ENCODE data around the gene TLR1.
"Not testable (repeated sequence)": the region's sequence is repeated elsewhere in the genome, so short reads cannot be mapped to it uniquely, and the experiment has no call there.

TLR1 gene

DNA sequence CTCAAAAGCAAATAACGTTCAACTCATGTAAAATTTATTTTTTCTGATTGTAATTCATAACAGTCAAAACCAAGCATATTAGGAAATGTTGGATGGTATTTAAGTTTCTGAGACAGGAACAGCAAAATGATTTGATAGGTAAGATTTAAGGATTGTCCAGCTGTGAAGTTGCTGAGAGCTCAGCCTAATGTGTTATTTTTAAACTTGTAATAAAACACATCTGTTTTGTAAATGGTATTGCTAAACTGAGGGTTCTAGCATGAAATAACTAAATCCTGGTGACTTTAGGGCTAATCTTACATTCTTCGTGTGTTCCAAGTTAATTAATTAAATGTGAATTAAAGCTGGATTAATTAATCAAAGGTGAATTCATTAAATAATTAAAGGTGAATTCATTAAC lies 35.1 kb downstream of the TLR1 start:
- no peak overlapping the region for H3K4me3 ChIP-seq (replicated peaks; ENCODE audit: insufficient read depth, low read length)
- no peaks in the 10 kb centered on the region for H3K27me3 ChIP-seq (ENCODE audit: insufficient read depth, poor library complexity, severe bottlenecking)
- DNase-seq (ENCODE audit: low read depth in 1 of 2, low spot score in 1 of 2) = no peak
- H3K27ac ChIP-seq (replicated peaks) = peak overlapping the region; percentile 52; the same call in 1 of the 2 replicates
- TF ChIP-seq SPI1 (IDR thresholded peaks at IDR 0.05; ENCODE audit: borderline replicate concordance, low read depth) (no peak), GABPA (IDR thresholded peaks at IDR 0.05; ENCODE audit: low read depth) (no peak), REST (IDR thresholded peaks at IDR 0.05; ENCODE audit: insufficient replicate concordance, low read depth) (no peak), CTCF (IDR thresholded peaks at IDR 0.05; ENCODE audit: insufficient read depth, low read length) (no peak), POLR2AphosphoS5 (IDR thresholded peaks at IDR 0.05; ENCODE audit: low read depth) (no peak)

DNA sequence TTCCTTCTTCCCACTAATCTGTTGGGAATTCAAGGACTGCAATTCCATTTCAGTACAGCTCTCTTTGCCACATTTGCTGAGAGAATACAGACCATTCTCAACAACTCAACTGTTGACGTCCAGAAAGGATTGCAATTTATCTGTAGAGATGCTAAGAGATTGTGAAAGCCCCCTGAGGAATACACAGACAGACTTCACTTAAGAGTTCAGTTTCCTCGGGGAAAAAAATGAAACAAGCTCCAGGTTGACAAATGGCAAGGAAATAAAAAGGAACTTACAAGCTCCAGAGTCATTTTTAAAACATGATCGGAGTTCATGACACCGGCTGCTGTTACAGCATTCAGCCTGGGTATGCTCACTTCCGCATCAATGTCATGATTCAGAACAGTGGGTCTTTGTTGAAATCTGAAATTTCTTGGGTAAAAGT lies 35.6 kb downstream of the TLR1 start:
- DNase-seq (ENCODE audit: low read depth in 1 of 2, low spot score in 1 of 2) = peak in 1 of 2 experiments; percentile 58
- peak overlapping the region; percentile 52 for H3K27ac ChIP-seq (replicated peaks)
- no peaks in the 10 kb centered on the region for H3K27me3 ChIP-seq (ENCODE audit: insufficient read depth, poor library complexity, severe bottlenecking)
- no peak overlapping the region for H3K4me3 ChIP-seq (replicated peaks; ENCODE audit: insufficient read depth, low read length)
- TF ChIP-seq SPI1 (IDR thresholded peaks at IDR 0.05; ENCODE audit: borderline replicate concordance, low read depth) = peak; percentile 27; the same call in 1 of the 2 replicates
- TF ChIP-seq POLR2AphosphoS5 (IDR thresholded peaks at IDR 0.05; ENCODE audit: low read depth) = no peak

GRCh38 chr4:38766940-38767339 lies 37.7 kb downstream of the TLR1 start:
- not testable (repeated sequence) for DNase-seq (ENCODE audit: low read depth in 1 of 2, low spot score in 1 of 2); H3K27ac ChIP-seq (replicated peaks); H3K4me3 ChIP-seq (replicated peaks; ENCODE audit: insufficient read depth, low read length); H3K27me3 ChIP-seq (ENCODE audit: insufficient read depth, poor library complexity, severe bottlenecking)

- no peak overlapping the region for H3K27ac ChIP-seq (replicated peaks)
- H3K4me3 ChIP-seq (replicated peaks; ENCODE audit: insufficient read depth, low read length) = no peak overlapping the region
- no peaks in the 10 kb centered on the region for H3K27me3 ChIP-seq (ENCODE audit: insufficient read depth, poor library complexity, severe bottlenecking)
- DNase-seq (ENCODE audit: low read depth in 1 of 2, low spot score in 1 of 2) = no peak
- TF ChIP-seq SPI1 (IDR thresholded peaks at IDR 0.05; ENCODE audit: borderline replicate concordance, low read depth) (no peak), REST (IDR thresholded peaks at IDR 0.05; ENCODE audit: insufficient replicate concordance, low read depth) (no peak), GABPA (IDR thresholded peaks at IDR 0.05; ENCODE audit: low read depth) (no peak), CTCF (IDR thresholded peaks at IDR 0.05; ENCODE audit: insufficient read depth, low read length) (no peak)
Measured at GRCh38 chr4:38765382-38765781, 39.2 kb downstream of the TLR1 start.

- DNase-seq (ENCODE audit: low read depth in 1 of 2, low spot score in 1 of 2) = no peak
- Histone ChIP-seq H3K4me3 (replicated peaks; ENCODE audit: insufficient read depth, low read length) (no peak overlapping the region), H3K27ac (replicated peaks) (no peak overlapping the region), H3K27me3 (ENCODE audit: insufficient read depth, poor library complexity, severe bottlenecking) (no peaks in the 10 kb centered on the region)
- TF ChIP-seq SPI1 (IDR thresholded peaks at IDR 0.05; ENCODE audit: borderline replicate concordance, low read depth) = no peak
- no peak for TF ChIP-seq CTCF (IDR thresholded peaks at IDR 0.05; ENCODE audit: insufficient read depth, low read length)
- TF ChIP-seq GABPA (IDR thresholded peaks at IDR 0.05; ENCODE audit: low read depth) = no peak
- no peak for TF ChIP-seq REST (IDR thresholded peaks at IDR 0.05; ENCODE audit: insufficient replicate concordance, low read depth)
- no peak for TF ChIP-seq POLR2AphosphoS5 (IDR thresholded peaks at IDR 0.05; ENCODE audit: low read depth)
Measured at GRCh38 chr4:38764277-38764676, 40.3 kb downstream of the TLR1 start.
